HG03571 (cell line): ENCODE results near the gene PCSK5.
"Not testable (repeated sequence)": the region's sequence is repeated elsewhere in the genome, so short reads cannot be mapped to it uniquely, and the experiment has no call there.

Experiments used
- ATAC-seq: cut with Tn5 transposase; IDR thresholded peaks from one replicate; pipeline ENCODE4 v1.9.1; 2021; ENCODE audit not compliant: unreplicated experiment

PCSK5 gene

GRCh38 chr9:75889577-75889976, 896 bp upstream of the PCSK5 start:
- ATAC-seq: no peak

- ATAC-seq: no peak
These were observed 449 bp upstream of the PCSK5 start for GRCh38 chr9:75889977-75890471.

- no peak for ATAC-seq
These were observed 836 bp downstream of the PCSK5 start for GRCh38 chr9:75891277-75891741.

GRCh38 chr9:75891771-75892215, 1.3 kb downstream of the PCSK5 start:
- ATAC-seq: no peak

- no peak for ATAC-seq
These were observed 1.9 kb downstream of the PCSK5 start for GRCh38 chr9:75892216-75892911.

GRCh38 chr9:75893106-75893505, 2.6 kb downstream of the PCSK5 start:
- ATAC-seq: no peak

- ATAC-seq: no peak
These were observed 4.1 kb downstream of the PCSK5 start for GRCh38 chr9:75894566-75894965.

- no peak for ATAC-seq
These were observed 4.6 kb downstream of the PCSK5 start for GRCh38 chr9:75895112-75895511.

- no peak for ATAC-seq
These were observed 5.7 kb downstream of the PCSK5 start for GRCh38 chr9:75896193-75896592.

GRCh38 chr9:75900893-75901524, 10.5 kb downstream of the PCSK5 start:
- not testable (repeated sequence) for ATAC-seq

- ATAC-seq: no peak
These were observed 13.4 kb downstream of the PCSK5 start for GRCh38 chr9:75903785-75904360.

- no peak for ATAC-seq
These were observed 13.9 kb downstream of the PCSK5 start for GRCh38 chr9:75904364-75904763.

GRCh38 chr9:75906531-75906930, 16.1 kb downstream of the PCSK5 start:
- ATAC-seq: no peak

- ATAC-seq: no peak
These were observed 16.9 kb downstream of the PCSK5 start for GRCh38 chr9:75907329-75907728.

- no peak for ATAC-seq
These were observed 17.4 kb downstream of the PCSK5 start for GRCh38 chr9:75907923-75908322.

- no peak for ATAC-seq
These were observed 19.3 kb downstream of the PCSK5 start for GRCh38 chr9:75909776-75910175.

- no peak for ATAC-seq
These were observed 20.3 kb downstream of the PCSK5 start for GRCh38 chr9:75910731-75911130.

GRCh38 chr9:75911390-75911789, 20.9 kb downstream of the PCSK5 start:
- ATAC-seq: no peak

GRCh38 chr9:75912951-75913350, 22.5 kb downstream of the PCSK5 start:
- ATAC-seq: no peak

GRCh38 chr9:75914002-75914401, 23.5 kb downstream of the PCSK5 start:
- no peak for ATAC-seq

- no peak for ATAC-seq
These were observed 24.5 kb downstream of the PCSK5 start for GRCh38 chr9:75914883-75915452.

GRCh38 chr9:75918154-75918553, 27.7 kb downstream of the PCSK5 start:
- no peak for ATAC-seq
